Right atrium auricular region (tissue), 2 donors: ENCODE data around the gene RASGRF2. TPM values are rescaled to one million over a fixed set of nuclear protein-coding genes. Genes with fewer than 3 reads are reported as not detected.

ENCODE experiments used
- DNase-seq: peaks from one replicate; pipeline ENCODE4 v3.0.0-alpha.2; 2019; ENCODE audit warnings: low spot score
- H3K27ac ChIP-seq, 2 donors: fragments of 200-600 bp; sonication (generic); 1 replicate in 1 of 2; 2 replicates in 1 of 2; pipeline ENCODE4 v1.5.1; 2016 to 2019
- H3K27me3 ChIP-seq, 2 donors: fragments of 200-600 bp; sonication (generic); one replicate each; pipeline versions ENCODE4 v1.5.1 to v1.6.0; 2017 to 2019
- H3K36me3 ChIP-seq: fragments of 200-600 bp; sonication (generic); one replicate; pipeline ENCODE4 v1.5.1; 2016
- H3K4me1 ChIP-seq, 2 donors: fragments of 200-600 bp; sonication (generic); one replicate each; pipeline versions ENCODE4 v1.5.1 to v1.6.0; 2017 to 2019
- H3K4me3 ChIP-seq, 2 donors: fragments of 200-600 bp; sonication (generic); 1 replicate in 1 of 2; 2 replicates in 1 of 2; pipeline ENCODE4 v1.5.1; 2017 to 2019; ENCODE audit warnings: mild to moderate bottlenecking in 1 of 2, moderate library complexity in 1 of 2
- H3K9me3 ChIP-seq, 2 donors: fragments of 200-600 bp; sonication (generic); one replicate each; pipeline ENCODE4 v1.5.1; 2019
- total RNA-seq, 2 donors: library from RNA; depleted of rRNA; stranded (reverse); fragments of >200 nt; gene quantifications; one replicate each; pipeline ENCODE4 v1.1.0, GENCODE V29; 2016
- TF ChIP-seq, protein P1 (sequence below), 2 donors: fragments of 200-600 bp; sonication (generic); IDR thresholded peaks; one replicate each; pipeline ENCODE4 v1.5.1; 2019; ENCODE audit warnings: antibody characterized with exemption in 2 of 2

The RASGRF2 gene
- total RNA-seq, 2 donors from 2014 or later: 3.5 to 6.3 TPM

DNA sequence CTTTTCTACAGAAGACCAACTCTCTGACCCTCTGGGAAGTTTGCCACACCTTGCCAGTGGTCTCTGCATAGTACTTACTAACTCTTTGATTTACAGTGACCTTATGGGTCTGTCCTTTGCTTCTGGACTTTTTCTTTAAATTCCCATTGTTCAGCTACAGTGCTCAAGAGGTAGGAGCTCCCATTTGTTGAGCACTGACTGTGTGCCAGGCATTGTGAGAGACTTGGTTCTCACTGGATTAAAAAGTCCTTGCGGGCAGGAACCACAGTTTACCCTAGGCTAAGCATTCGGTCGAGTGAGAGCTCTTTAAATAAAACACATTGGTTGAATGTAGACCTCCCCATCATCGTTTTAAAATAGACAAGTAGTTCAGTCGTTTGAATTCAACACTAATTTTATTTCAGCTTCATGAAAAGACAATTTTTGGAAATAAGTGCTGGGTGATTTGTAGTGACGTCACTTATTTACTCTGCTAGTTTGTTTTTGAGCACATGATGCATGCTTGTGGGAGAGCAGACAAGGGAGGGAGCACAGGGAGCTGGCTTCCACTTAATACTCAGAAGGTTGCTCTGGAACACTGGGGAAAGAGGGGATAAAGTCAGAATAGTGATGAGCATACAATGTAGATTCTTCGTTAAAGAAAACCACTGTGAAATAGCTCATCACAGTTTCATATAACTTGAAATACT, 27.1 kb downstream of the RASGRF2 start:
- H3K9me3 ChIP-seq: no peaks in the 10 kb centered on the region
- H3K27ac ChIP-seq: peak overlapping the region; percentile 24 to 58
- H3K4me3 ChIP-seq: no peak overlapping the region
- no peak for DNase-seq
- no peaks in the 10 kb centered on the region for H3K36me3 ChIP-seq
- no peaks in the 10 kb centered on the region for H3K27me3 ChIP-seq
- H3K4me1 ChIP-seq: no peaks in the 10 kb centered on the region
- TF ChIP-seq, protein P1, sequence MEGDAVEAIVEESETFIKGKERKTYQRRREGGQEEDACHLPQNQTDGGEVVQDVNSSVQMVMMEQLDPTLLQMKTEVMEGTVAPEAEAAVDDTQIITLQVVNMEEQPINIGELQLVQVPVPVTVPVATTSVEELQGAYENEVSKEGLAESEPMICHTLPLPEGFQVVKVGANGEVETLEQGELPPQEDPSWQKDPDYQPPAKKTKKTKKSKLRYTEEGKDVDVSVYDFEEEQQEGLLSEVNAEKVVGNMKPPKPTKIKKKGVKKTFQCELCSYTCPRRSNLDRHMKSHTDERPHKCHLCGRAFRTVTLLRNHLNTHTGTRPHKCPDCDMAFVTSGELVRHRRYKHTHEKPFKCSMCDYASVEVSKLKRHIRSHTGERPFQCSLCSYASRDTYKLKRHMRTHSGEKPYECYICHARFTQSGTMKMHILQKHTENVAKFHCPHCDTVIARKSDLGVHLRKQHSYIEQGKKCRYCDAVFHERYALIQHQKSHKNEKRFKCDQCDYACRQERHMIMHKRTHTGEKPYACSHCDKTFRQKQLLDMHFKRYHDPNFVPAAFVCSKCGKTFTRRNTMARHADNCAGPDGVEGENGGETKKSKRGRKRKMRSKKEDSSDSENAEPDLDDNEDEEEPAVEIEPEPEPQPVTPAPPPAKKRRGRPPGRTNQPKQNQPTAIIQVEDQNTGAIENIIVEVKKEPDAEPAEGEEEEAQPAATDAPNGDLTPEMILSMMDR (IDR thresholded peaks at IDR 0.05): no peak

- Histone ChIP-seq H3K27ac (no peak overlapping the region), H3K4me3 (no peak overlapping the region), H3K27me3 (no peaks in the 10 kb centered on the region), H3K9me3 (no peaks in the 10 kb centered on the region), H3K36me3 (no peaks in the 10 kb centered on the region), H3K4me1 (no peaks in the 10 kb centered on the region)
- DNase-seq: no peak
- TF ChIP-seq, protein P1 (IDR thresholded peaks at IDR 0.05): no peak
These were observed 28.3 kb downstream of the RASGRF2 start for GRCh38 chr5:80988419-80988935.

GRCh38 chr5:80989883-80990282, 29.7 kb downstream of the RASGRF2 start:
- Histone ChIP-seq H3K27ac (no peak overlapping the region), H3K27me3 (no peaks in the 10 kb centered on the region), H3K9me3 (no peaks in the 10 kb centered on the region), H3K4me1 (no peaks in the 10 kb centered on the region), H3K36me3 (no peaks in the 10 kb centered on the region), H3K4me3 (no peak overlapping the region)
- DNase-seq: no peak
- TF ChIP-seq, protein P1 (IDR thresholded peaks at IDR 0.05): no peak

- Histone ChIP-seq H3K27ac (no peak overlapping the region), H3K9me3 (no peaks in the 10 kb centered on the region), H3K4me1 (no peaks in the 10 kb centered on the region), H3K27me3 (no peaks in the 10 kb centered on the region), H3K4me3 (no peak overlapping the region), H3K36me3 (no peaks in the 10 kb centered on the region)
- no peak for DNase-seq
- TF ChIP-seq, protein P1 (IDR thresholded peaks at IDR 0.05): no peak
These were observed 30.4 kb downstream of the RASGRF2 start for GRCh38 chr5:80990527-80990926.

DNA sequence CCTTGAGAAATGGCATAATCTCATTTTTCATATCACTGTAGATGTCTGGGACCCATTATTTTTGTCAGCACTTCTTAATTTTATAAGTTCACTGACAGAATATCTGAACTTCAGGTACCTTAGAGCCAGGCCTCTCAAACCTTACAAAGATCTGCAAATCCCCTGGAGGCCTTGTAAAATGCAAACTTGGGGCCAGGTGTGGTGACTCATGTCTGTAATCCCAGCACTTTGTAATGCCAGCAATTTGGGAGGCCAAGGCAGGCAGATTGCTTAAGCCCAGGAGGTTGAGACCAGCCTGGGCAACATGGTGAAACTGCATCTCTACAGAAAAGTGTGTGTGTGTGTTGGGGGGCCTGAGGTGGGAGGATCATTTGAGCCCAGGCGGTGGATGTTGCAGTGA, 30.8 kb downstream of the RASGRF2 start:
- no peak overlapping the region for H3K4me3 ChIP-seq
- no peaks in the 10 kb centered on the region for H3K36me3 ChIP-seq
- H3K27me3 ChIP-seq: no peaks in the 10 kb centered on the region
- no peaks in the 10 kb centered on the region for H3K9me3 ChIP-seq
- H3K27ac ChIP-seq: no peak overlapping the region
- H3K4me1 ChIP-seq: no peaks in the 10 kb centered on the region
- no peak for DNase-seq
- TF ChIP-seq, protein P1 (IDR thresholded peaks at IDR 0.05): no peak

DNA sequence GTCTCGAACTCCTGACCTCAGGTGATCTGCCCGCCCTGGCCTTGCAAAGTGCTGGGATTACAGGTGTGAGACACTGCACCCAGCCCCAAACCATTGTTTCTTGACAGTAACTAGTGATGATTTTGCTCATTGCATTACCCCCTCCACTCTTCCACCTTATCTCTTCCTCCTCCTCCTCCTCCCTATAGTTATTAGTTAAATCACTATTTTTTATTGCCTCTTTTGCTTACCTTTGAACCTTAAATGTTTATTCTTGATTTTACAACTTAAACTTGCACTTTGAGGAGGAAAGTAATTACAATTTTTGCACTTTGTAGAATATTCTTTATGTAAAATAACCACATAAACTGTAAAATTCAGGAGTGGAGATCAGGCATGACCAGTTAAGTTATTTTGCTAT, 35.7 kb downstream of the RASGRF2 start:
- H3K4me1 ChIP-seq: no peaks in the 10 kb centered on the region
- no peaks in the 10 kb centered on the region for H3K27me3 ChIP-seq
- no peak overlapping the region for H3K4me3 ChIP-seq
- H3K36me3 ChIP-seq: no peaks in the 10 kb centered on the region
- no peak overlapping the region for H3K27ac ChIP-seq
- no peaks in the 10 kb centered on the region for H3K9me3 ChIP-seq
- TF ChIP-seq, protein P1 (IDR thresholded peaks at IDR 0.05): no peak
- no peak for DNase-seq
